Esophagus squamous epithelium (tissue), 5 donors: ENCODE data around the gene IQCE. TPM values are rescaled to one million over a fixed set of nuclear protein-coding genes. Genes with fewer than 3 reads are reported as not detected.

Experiments used
- DNase-seq: peaks from one replicate; lab custom pipeline; 2025; lab: John Stamatoyannopoulos, UW
- H3K27ac ChIP-seq, 4 donors: fragments of 200-600 bp; sonication (generic); one replicate each; pipeline ENCODE4 v1.5.1; 2016 to 2019; ENCODE audit warnings: mild to moderate bottlenecking in 1 of 4
- H3K27me3 ChIP-seq, 4 donors: fragments of 200-600 bp; sonication (generic); 1 replicate in 3 of 4; 2 replicates in 1 of 4; pipeline versions ENCODE4 v1.5.1 to v1.6.0; 2017 to 2021; ENCODE audit warnings: antibody characterized with exemption in 1 of 4
- H3K36me3 ChIP-seq, 3 donors: fragments of 200-600 bp; sonication (generic); one replicate each; pipeline ENCODE4 v1.5.1; 2016 to 2019
- H3K4me1 ChIP-seq, 3 donors: fragments of 200-600 bp; sonication (generic); one replicate each; pipeline ENCODE4 v1.5.1; 2017 to 2019
- H3K4me3 ChIP-seq, 4 donors: fragments of 200-600 bp; sonication (generic); 1 replicate in 3 of 4; 2 replicates in 1 of 4; pipeline ENCODE4 v1.5.1; 2016 to 2019; ENCODE audit warnings: mild to moderate bottlenecking in 2 of 4, moderate library complexity in 1 of 4
- H3K9me3 ChIP-seq, 3 donors: fragments of 200-600 bp; sonication (generic); one replicate each; pipeline ENCODE4 v1.5.1; 2016 to 2019
- CTCF ChIP-seq, 6 experiments: fragments of 450-650 bp in 4 of 6; fragments of 200-600 bp in 2 of 6; sonication (generic) in 2 of 6; IDR thresholded peaks; one replicate each; pipeline ENCODE4 v1.5.1; 2016 to 2019; ENCODE audit warnings: antibody characterized with exemption in 6 of 6, mild to moderate bottlenecking in 4 of 6, moderate library complexity in 4 of 6
- POLR2A ChIP-seq, 4 donors: fragments of 450-650 bp; IDR thresholded peaks; one replicate each; pipeline ENCODE4 v1.6.1; 2017; ENCODE audit warnings: antibody characterized with exemption in 4 of 4, mild to moderate bottlenecking in 4 of 4, moderate library complexity in 3 of 4
- WGBS, 2 donors: methylation state at CpG; one replicate each; pipeline ENCODE4 v1.1.5; 2018; 5-methylcytosine and 5-hydroxymethylcytosine counted together
- intact Hi-C: fragments of 100-400 bp; cut with DNase I; formaldehyde crosslinking; loops from one replicate; pipeline ENCODE4 v1.15.0; 2022
- total RNA-seq, 4 donors: library from RNA; depleted of rRNA; stranded (reverse); fragments of >200 nt; gene quantifications; one replicate each; pipeline ENCODE4 v1.1.0, GENCODE V29; 2016
- donor health status: DM: yes; HTN: yes; CAD: no.

IQCE gene
- total RNA-seq, 4 donors from 2014 or later = 4.5 to 10.6 (median 6.3) TPM

- no peak for DNase-seq
- Histone ChIP-seq H3K4me3 (peak overlapping the region; percentile 25 to 69 (median 60)), H3K4me1 (peaks cover 62 to 90% (median 69%) of the 10 kb centered on the region in 3 donors)
These were observed 36.7 kb upstream of the IQCE start for GRCh38 chr7:2521952-2522591.

GRCh38 chr7:2522780-2523433 is 35.9 kb upstream of the IQCE start:
- H3K27ac ChIP-seq = peak overlapping the region; percentile 76 to 91 (median 83)
- no peaks in the 10 kb centered on the region for H3K9me3 ChIP-seq
- intact Hi-C loops = no loop called here
- H3K4me1 ChIP-seq = peaks cover 70 to 97% (median 76%) of the 10 kb centered on the region in 3 donors
- TF ChIP-seq CTCF (IDR thresholded peaks at IDR 0.05) (peak in 2 of 6 experiments; percentile 3 to 6), POLR2A (IDR thresholded peaks at IDR 0.05) (no peak)
- H3K4me3 ChIP-seq = peak overlapping the region; percentile 25 to 69 (median 60)
- 17% methylated on average over 1 of the region's 19 CpGs; no CpG with 5 or more reads in 1 of the 2 donors for WGBS, 2 donors
- H3K27me3 ChIP-seq = peaks cover 0 to 94% (median 5%) of the 10 kb centered on the region in 4 donors
- H3K36me3 ChIP-seq = peaks cover 0 to 29% (median 6%) of the 10 kb centered on the region in 3 donors
- DNase-seq = no peak

More at GRCh38 chr7:2521952-2522591, 36.7 kb upstream of the IQCE start:
- peak in 1 of 4 donors; percentile 12 for TF ChIP-seq POLR2A (IDR thresholded peaks at IDR 0.05)
- no peak for TF ChIP-seq CTCF (IDR thresholded peaks at IDR 0.05)
- no peaks in the 10 kb centered on the region for H3K9me3 ChIP-seq
- peaks cover 0 to 96% (median 5%) of the 10 kb centered on the region in 4 donors for H3K27me3 ChIP-seq
- 9 to 19% methylated on average over 7 to 10 of the region's 17 CpGs for WGBS, 2 donors
- H3K27ac ChIP-seq = peak overlapping the region; percentile 76 to 91 (median 83)
- intact Hi-C loops = no loop called here
- H3K36me3 ChIP-seq = peaks cover 0 to 24% (median 5%) of the 10 kb centered on the region in 3 donors

- Histone ChIP-seq H3K36me3 (peaks cover 0 to 29% (median 6%) of the 10 kb centered on the region in 3 donors), H3K27me3 (peaks cover 0 to 94% (median 5%) of the 10 kb centered on the region in 4 donors), H3K4me3 (peak overlapping the region; percentile 11 to 69 (median 60)), H3K9me3 (no peaks in the 10 kb centered on the region), H3K27ac (peak overlapping the region; percentile 76 to 91 (median 83)), H3K4me1 (peaks cover 75 to 97% (median 76%) of the 10 kb centered on the region in 3 donors)
- intact Hi-C loops = no loop called here
- peak in 1 of 6 experiments; percentile 7 for TF ChIP-seq CTCF (IDR thresholded peaks at IDR 0.05)
- no peak for TF ChIP-seq POLR2A (IDR thresholded peaks at IDR 0.05)
- WGBS, 2 donors = 0% methylated on average over 2 of the region's 22 CpGs; no CpG with 5 or more reads in 1 of the 2 donors
- no peak for DNase-seq
These were observed 35.3 kb upstream of the IQCE start for GRCh38 chr7:2523461-2523936.

GRCh38 chr7:2523941-2524807 is 34.6 kb upstream of the IQCE start:
- Histone ChIP-seq H3K27me3 (peaks cover 0 to 94% (median 3%) of the 10 kb centered on the region in 4 donors), H3K9me3 (no peaks in the 10 kb centered on the region), H3K36me3 (peaks cover 0 to 29% (median 6%) of the 10 kb centered on the region in 3 donors), H3K4me3 (peak overlapping the region; percentile 11 to 69 (median 60)), H3K4me1 (peaks cover 75 to 97% (median 79%) of the 10 kb centered on the region in 3 donors), H3K27ac (peak overlapping the region; percentile 76 to 91 (median 83))
- 36% methylated on average over 7 of the region's 51 CpGs; no CpG with 5 or more reads in 1 of the 2 donors for WGBS, 2 donors
- DNase-seq = no peak
- intact Hi-C loops = no loop called here
- TF ChIP-seq CTCF (IDR thresholded peaks at IDR 0.05) = no peak
